GF-D8 (cell line): Measurements from ENCODE around the gene NATD1.

Source experiments
- DNase-seq: peaks from one replicate; lab custom pipeline; 2025; lab: John Stamatoyannopoulos, UW

NATD1 gene, protein sequence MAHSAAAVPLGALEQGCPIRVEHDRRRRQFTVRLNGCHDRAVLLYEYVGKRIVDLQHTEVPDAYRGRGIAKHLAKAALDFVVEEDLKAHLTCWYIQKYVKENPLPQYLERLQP

DNA sequence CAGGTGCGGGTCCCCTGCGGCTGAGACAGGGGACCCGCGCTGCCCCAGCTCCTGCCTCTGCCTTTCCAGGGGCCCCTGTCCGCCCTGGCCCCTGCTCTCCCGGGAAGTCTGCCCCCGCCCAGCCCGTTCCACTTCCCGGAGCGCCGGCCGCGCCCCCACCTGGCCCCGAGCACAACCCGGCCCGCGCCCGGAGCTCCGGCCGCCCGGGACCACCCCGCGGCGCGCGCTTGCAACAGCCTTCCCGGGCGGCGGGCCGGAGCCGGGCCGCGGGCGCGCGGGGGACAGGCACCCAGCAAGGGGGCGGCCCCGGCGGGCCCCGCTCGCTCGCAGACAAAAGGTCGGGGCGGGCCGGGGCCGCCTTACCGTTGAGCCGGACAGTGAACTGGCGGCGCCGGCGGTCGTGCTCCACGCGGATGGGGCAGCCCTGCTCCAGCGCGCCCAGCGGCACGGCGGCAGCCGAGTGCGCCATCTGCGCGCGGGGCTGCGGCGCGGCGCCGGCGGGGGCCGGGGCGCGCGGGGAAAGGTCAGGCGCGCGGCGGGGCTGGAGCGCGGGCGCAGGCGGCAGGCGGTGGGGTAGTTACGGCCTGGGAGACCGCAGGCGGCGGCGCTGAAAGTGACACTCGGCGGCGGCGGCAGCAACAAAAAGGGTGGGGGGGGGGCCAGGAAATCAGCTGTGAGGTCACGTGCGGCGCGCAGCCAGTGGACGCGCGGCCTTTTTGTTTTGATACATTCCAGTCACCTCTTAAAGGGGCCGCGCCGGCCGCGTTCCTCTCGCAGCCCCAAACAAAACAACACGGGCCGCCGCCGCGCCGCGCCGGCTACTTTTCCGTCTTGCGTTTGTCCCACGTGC, at the start of gene NATD1:
Gene NATD1, minus strand, starts transcription at position 615 of the 850 bp plus-strand sequence. Its CDS starts 146 bp downstream, at position 469.
- no peak for DNase-seq

- DNase-seq: no peak
Observed at GRCh38 chr17:21301593-21302550, 48.7 kb upstream of the NATD1 start.

GRCh38 chr17:21300601-21301571, 47.7 kb upstream of the NATD1 start:
- no peak for DNase-seq

GRCh38 chr17:21299981-21300600, 46.9 kb upstream of the NATD1 start:
- no peak for DNase-seq

- no peak for DNase-seq
Observed at GRCh38 chr17:21298983-21299519, 45.8 kb upstream of the NATD1 start.

DNA sequence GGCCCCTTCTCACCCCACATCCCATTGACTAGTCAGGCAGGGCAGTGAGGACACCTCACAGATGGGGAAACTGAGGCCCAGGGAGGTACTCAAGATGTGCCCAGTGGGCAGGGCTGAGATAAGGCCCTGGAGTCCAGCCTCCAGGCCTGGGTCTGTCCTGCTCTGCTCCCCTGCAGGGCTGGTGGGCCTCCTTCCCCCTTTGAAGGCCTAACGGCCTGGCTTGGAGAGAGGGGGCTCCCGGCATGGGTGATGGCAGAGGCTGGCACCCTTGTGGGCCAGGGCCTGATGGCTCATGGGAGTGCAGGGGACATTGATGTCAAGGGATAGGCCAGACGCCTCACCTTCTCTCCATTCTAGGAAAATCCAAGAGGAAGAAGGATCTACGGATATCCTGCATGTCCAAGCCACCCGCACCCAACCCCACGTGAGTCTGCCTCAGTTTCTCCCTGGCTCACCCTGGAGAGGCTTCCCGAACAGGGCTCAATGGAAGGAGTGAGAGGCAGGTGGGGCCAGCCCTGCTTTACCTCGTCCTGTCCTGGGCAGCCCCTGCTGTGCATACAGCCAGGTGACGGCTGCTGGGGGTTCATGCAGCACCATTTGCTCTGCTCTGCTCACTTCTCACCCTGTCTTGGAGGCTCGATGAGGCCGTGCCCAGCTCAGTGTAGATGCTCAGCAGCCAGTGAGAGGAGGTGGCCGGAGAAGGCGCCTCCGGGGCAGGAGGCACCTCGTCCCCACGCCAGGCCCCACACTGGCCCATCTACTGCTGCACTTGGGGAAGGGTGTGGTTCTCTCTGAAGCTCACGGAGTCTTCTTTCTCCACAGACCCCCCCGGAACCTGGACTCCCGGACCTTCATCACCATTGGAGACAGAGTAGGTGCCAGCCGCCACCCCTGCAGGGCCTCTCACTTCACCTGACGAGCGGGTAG, 45.1 kb upstream of the NATD1 start:
- no peak for DNase-seq

- no peak for DNase-seq
Observed at GRCh38 chr17:21297597-21297996, 44.4 kb upstream of the NATD1 start.

DNA sequence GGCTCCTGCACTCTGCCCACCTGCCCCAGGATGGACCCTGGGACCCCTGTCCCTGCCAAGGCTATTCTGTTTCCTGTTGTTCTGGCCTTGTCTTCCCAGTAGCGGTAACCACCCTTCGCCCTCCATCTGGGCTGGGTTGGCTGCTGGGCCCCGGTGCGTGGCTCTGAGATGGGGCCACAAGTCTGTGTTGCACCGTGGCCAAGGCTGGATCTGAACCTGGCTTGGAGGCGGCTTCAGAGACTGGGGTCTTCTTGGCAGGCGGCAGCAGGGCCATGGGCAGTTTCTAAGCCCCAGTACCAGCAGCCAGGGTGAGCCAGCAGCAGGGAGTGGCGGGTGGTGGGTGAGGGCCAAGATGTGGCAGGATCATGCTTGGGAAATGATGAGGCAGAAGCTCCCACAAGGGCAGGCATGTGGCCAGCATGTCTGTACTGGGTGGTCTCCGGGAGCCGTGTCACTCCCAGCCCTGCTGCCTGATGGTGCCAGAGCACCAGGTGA, 43.9 kb upstream of the NATD1 start:
- no peak for DNase-seq

- no peak for DNase-seq
Observed at GRCh38 chr17:21296097-21297025, 43.2 kb upstream of the NATD1 start.

DNA sequence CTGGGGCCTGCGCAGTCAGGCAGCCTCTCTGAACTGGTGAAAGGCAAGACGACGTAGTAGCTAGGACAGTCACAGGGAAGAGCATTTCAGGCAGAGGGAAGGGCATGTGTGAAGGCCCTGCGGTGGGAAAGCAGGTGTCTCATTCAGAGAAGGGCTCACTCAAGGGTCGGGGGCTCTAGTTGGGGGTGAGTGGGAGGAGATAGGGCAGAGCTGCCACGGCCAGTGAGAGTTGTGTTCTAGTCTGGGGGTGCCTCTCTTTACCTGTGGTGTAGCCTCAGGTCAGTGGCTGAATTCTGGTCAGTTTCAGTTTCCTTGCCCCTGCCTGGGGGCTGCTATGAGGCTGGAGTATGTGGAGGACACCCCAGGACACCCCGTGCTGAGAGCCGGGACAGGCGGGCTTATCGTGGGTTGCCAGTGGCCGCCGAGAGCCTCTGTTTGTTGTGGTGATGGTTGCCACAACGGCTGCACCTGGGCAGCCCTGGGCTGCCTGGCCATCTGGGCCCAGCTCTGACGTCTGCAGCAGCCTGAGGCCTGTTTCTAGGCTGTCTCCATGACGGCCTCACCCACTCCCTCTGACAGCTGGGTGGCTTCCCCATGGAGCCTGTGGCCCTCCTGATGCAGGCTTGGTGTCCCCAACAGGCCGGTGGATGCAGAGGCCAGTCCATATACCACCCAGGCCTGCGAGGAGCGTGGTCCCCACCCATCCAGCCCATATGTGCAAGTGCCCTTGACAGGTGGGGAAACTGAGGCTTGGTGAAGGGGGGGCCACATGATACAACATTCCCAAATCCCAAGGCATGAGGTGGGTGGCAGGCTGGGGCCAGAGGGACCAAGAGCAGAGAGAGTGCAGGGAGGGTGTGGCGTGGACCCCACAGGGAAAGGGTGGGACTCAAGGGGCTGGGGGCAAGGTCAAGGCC, 42.1 kb upstream of the NATD1 start:
- DNase-seq: no peak

DNA sequence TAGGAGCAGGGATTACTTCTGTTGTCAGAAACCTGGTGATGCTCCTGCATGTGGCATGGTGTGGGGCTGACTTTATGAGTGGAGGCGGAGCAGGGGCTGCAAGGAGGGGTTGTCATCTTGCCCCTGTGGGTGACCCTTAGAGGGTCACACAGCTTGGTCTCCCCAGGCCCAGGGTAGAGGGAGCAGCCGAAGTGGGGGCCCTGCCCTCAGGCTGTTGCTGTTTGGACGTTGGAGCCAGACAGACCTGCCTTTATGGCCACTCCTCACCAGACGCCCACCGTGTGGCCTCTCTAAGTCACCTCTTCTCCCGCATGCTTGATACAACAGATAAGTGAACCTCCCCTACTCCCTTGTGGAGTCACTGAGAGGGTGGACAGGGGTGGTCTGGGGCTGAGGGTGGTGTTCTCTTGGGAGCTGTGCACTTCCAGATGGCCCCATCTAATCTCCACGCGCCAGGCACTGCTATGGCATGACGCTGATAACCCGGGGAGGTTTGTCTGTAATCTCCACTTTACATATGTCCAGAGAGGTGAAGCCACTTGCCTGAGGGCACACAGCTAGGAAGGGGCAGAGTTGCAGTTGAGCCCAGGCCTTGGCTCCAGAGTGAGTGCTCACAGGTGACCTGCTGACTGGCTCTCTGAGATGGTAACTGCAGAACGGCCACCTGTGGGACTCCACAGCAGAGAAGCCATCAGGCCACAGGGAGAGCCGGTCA, 41.3 kb upstream of the NATD1 start:
- DNase-seq: no peak

DNA sequence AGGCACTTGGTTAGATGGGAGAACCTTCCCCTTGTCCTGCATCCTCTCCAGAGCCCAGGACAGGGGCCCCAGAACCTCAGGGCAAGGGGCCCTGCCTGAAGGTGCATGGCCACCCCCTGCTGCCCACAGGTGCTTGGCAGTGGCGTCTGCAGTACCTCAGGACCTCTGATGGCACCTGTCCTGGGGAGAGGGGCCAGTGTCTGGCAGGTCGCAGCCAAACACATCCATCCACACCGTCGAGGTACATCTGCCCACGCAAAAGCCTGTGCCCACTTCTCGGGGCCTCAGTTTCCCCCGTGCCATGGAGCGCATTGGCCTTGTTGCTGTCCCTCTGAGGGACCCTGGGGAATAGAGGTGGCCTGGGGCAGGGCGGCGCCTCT, 40.6 kb upstream of the NATD1 start:
- DNase-seq: no peak

GRCh38 chr17:21292867-21293830, 39.9 kb upstream of the NATD1 start:
- no peak for DNase-seq

DNA sequence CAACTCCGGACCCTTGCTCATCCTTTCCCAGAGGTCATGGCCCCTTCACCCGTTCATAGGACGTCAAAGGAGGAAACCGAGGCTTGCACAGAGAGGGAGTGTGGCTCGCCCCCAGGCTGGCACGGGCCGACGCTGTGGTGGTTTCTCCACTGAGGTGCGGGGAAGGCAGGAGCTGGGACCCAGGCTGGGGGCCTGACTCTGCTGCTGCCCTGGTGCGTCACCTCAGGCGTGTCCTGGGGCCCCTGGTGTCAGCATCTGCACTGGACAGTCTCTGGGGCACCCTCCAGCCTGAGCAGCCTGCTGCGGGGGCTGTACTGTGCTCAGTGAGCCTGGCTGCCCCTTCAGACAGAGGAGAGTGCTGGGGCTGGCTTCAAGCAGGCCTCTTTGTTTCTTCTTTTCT, 38.7 kb upstream of the NATD1 start:
- DNase-seq: no peak

GRCh38 chr17:21291357-21291756, 38.1 kb upstream of the NATD1 start:
- DNase-seq: no peak
